ENCODE results near the gene ADGRV1.
"Not testable (repeated sequence)": the region's sequence is repeated elsewhere in the genome, so short reads cannot be mapped to it uniquely, and the experiment has no call there.

ADGRV1 gene

DNA sequence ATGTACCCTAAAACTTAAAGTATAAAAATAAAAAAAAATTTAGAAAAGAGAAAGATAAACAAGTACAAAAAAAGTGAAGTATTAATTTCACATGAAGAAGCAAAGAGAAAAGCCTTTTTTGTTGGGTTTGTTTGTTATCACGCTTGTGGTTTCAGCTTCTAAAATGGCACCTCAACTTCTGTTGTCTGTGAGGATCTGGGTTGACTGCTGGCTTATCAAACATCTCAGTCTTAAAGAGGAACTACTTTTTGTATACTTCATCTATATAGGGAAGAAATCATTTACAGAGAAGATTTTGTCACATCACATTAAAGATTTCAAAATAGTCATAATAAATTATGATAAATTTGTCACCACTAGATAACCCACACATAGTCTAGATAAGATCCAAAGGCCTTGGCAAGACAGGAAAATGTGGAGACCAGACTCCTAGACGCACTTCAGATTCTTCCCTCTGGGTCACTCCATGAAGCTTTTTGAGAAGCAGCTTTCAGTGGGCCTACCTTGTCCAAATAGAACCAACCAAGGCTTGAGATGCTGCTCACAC is 8.8 kb upstream of the ADGRV1 start:
- DNase-seq, result no peak

DNA sequence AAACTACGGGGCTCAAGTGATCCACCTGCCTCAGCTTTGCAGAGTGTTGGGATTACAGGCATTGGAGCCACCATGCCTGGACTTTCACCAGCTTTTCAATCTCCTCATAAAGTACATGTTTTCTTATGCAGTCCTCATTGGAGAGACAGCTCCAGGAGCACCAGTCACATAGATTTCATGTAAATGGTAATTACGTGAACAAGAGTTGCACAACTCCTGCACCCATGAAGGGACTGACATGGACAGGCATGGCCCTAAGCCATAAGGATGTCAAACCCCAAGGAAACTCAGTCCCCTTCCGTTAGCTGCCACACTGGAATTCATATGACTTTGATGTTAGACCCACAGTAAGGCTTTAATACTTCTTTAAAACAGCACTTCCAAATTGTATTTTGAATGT is 7.6 kb upstream of the ADGRV1 start:
- DNase-seq, result no peak

DNA sequence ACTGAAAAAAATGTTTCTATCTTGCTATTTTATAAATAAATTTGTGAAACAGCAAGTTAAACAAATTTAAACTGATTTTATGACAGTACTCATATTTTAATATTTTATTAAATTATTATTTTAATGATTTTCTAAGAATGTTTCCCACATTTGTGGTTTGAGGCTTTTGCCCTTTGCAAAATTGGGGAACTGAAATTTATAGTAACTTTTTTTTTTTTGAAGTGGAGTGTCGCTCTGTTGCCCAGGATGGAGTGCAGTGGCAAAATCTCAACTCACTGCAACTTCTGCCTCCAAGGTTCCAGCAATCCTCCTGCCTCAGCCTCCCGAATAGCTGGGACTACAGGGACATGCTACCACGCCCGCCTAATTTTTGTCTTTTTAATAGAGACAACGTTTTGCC is 7.2 kb upstream of the ADGRV1 start:
- no peak for DNase-seq

DNA sequence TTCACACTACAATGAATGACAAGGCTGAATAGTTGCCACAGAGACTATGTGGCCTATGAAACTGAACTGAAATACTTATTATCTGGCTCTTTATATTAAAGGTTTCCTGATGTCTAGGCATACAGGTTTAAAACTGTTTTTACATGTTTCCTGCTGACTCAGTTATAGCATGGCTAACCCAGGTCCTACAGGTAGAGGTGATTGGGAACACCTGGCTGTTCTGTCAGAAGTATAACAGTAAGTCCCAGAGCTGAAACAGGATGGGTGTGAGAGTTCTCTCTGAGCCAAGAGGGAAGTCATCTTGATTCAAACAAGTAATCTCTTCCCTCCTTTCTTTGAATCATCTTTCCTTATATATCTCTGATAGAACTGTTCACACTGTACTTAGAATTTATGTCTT is 4.9 kb upstream of the ADGRV1 start:
- no peak for DNase-seq

DNA sequence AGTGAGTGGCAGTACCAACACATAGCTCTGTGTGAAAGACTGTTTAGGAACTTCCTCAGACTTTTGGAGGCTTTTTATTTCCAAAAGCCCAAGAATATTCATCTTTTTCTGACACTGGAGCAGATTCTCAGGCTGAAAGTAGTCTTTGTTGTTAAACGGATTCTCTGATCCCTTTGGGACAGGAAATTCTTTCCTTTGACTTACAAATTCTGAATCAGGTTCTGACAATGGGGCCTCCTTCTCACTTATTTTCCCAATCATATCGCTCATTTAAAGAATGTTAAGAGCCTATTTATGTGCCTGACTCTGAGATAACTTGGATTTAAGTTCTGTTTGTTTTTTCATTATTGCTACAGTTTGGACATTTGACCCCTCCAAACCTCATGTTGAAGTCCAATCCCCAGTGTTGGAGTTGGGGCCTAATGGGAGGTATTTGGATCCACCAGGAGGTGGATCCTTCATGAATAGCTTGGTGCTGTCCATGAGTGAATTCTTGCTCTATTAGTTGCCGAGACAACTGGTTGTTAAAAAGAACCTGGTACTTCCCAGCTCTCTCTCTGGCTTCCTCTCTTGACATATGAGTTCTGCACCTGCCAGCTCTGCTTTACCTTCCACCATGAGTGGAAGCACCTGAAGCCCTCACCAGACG is 4.1 kb upstream of the ADGRV1 start:
- DNase-seq, result no peak

- DNase-seq, result no peak
Measured at GRCh38 chr5:90555666-90556065, 2.9 kb upstream of the ADGRV1 start.

GRCh38 chr5:90557391-90557790 is 1.2 kb upstream of the ADGRV1 start:
- DNase-seq, result no peak

GRCh38 chr5:90557871-90558270 is 726 bp upstream of the ADGRV1 start:
- no peak for DNase-seq

DNA sequence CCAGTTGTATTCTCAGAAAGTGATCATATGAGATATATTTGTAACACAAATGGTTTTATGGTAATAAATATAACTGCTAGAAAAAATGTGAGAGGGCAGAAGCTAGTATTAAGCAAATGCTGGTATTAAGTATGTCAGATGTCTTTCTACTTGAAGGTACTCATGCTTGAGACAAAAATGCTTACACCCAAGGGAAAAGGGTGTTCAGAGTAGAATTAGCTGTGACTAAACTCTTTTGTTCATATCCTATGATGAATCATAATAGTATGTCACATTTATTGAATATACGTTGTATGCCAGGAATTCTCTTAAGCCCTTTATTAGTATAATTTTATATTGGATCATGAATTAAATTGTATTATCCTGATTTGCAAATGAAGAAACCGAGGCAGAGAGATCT is 2.2 kb downstream of the ADGRV1 start:
- no peak for DNase-seq

DNA sequence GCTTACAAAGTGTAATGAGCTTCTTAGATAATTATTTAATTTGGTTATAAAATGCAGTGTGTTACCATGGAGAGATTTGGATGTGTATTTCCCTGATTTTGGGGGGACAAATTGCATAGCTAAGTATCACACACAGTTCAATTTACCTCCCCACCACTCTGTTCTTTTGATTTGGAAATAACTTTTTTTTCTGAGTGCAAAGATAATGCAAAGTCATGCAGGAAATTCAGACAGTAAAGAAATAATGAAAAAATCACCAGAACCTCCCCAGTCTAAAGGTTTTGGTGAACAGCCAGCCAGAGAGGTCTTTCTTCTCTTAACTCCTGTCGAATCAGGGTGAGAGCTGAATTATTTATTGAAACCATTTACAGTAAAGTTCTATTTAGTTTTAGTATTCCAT is 3.2 kb downstream of the ADGRV1 start:
- no peak for DNase-seq

- DNase-seq, result no peak
Measured at GRCh38 chr5:90562341-90562740, 3.7 kb downstream of the ADGRV1 start.

DNA sequence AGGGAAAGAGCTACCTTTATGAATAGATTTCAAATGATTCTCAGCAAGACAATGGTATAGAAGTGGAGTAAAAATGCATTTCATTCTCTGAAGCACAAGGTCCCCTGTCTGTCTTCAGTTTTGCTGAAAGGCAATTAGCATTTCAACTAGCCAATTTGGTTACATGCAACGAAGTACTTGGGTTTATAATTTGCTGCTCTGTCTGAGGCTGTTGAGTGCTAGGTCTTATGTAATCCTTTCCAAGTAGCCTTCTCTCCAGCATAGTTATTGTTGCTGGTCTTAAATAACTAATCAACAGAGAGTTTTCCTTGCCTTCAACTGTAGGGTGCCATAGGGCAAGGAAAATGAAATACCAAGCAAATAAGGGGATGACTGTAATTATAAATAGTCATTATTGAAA is 4.5 kb downstream of the ADGRV1 start:
- no peak for DNase-seq

- DNase-seq, result no peak
Measured at GRCh38 chr5:90565491-90565890, 6.9 kb downstream of the ADGRV1 start.

DNA sequence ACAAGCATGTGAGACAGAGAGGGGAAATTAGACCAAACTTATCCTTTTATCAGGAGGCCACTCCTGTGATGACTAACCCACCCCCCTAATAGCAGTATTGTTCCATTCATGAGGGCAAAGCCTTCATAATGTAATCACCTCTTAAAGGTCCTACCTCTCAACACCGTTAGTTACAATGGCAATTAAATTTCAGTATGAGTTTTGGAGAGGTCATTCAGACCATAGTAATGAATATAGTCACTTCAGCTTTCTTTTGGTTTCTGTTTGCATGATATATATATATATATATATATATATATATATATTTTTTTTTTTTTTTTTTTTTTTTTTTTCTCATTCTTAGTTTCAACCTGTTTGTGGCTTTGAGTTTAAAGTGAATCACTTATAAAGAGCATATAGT is 10.5 kb downstream of the ADGRV1 start:
- DNase-seq, result no peak

GRCh38 chr5:90570034-90570433 is 11.4 kb downstream of the ADGRV1 start:
- no peak for DNase-seq

GRCh38 chr5:90571147-90571773 is 12.7 kb downstream of the ADGRV1 start:
- no peak for DNase-seq

DNA sequence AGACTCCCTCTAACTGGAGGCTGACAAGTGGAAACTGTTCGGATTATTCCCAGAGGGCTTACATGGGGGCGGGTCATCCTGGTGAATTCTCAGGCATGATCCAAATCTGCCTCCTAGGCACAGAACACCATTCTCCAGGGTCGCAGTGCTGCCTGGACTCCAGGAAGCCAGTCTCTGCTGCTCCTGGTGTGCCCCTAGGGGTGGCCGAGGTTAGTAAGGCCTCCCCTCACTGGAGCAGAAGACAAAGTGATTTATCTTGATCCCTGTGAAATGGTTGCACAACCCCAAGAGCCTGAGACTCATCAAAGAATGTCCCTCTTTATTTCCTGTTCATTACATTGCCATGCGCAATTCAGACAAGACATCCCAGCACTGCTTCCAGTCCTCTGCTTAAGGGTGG is 17.1 kb downstream of the ADGRV1 start:
- DNase-seq, result no peak

DNA sequence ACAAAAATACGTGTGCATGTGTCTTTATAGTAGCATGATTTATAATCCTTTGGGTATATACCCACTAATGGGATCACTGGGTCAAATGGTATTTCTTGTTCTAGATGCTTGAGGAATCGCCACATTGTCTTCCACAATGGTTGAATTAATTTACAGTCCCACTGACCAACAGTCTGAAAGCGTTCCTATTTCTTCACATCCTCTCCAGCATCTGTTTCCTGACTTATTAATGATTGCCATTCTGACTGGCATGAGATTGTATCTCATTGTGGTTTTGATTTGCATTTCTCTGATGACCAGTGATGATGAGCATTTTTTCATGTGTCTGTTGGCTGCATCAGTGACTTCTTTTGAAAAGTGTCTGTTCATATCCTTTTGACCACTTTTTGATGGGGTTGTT is 18.0 kb downstream of the ADGRV1 start:
- DNase-seq, result not testable (repeated sequence)

DNA sequence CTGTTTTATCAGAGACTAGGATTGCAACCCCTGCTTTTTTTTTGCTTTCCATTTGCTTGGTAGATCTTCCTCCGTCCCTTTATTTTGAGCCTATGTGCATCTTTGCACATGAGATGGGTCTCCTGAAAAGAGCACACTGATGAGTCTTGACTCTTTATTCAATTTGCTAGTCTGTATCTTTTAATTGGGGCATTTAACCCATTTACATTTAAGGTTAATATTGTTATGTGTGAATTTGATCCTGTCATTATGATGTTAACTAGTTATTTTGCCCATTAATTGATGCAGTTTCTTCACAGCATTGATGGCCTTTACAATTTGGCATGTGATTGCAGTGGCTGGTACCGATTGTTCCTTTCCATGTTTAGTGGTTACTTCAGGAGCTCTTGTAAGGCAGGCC is 21.3 kb downstream of the ADGRV1 start:
- DNase-seq, result not testable (repeated sequence)

- DNase-seq, result no peak
Measured at GRCh38 chr5:90581956-90582355, 23.4 kb downstream of the ADGRV1 start.

DNA sequence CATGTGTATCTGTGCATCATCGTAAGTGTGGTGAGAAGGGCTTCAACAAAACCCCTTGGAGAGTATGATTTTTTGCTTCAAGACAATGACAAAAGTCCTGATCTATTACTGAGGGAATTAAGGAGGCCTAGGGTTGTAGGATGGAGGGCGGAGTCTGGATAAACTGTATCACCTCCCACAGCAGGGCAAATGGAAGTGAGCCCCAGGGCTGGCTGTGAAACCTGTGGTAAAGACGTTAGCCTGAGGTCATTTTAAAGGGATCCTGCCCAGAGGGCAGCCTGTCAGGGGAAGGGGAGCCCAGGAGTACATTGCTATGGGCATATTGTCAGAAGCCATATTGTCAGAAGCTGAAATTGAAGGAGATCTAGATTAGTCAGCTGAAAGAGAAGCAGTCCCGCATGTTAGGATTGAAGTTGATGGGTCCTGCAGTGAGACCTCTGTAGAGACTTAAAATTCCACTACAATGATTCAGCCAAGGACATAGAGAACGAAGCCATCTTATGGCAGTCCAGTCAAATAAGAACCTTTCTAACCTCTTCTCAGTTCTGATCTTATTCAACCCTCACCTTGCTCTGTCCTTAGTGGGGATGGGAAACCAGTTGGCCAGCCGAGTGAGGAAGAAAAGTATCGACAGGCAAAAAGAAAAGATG is 26.9 kb downstream of the ADGRV1 start:
- no peak for DNase-seq

- no peak for DNase-seq
Measured at GRCh38 chr5:90586469-90586868, 27.9 kb downstream of the ADGRV1 start.

DNA sequence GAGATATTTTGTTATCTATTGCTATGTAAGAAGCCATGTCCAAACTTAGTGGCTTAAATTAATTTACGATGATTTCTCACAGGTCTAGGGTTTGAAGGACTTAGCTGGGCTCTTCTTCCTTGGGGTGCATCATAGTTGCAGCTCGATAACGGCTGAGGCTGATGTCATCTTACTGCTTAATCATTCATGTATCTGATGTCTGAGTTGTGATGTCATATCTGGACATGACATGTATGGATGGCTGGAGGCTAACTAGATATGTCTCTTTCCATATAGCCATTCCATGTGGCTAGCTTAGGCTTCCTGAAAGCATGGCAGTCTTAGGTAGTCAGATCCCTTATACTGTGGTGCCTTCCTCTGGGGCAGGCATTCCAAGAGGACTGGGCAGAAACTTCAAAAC is 31.6 kb downstream of the ADGRV1 start:
- no peak for DNase-seq

- not testable (repeated sequence) for DNase-seq
Measured at GRCh38 chr5:90593083-90593482, 34.5 kb downstream of the ADGRV1 start.

Measured in stimulated activated CD4-positive, alpha-beta T cell treated with anti-CD3 and anti-CD28 coated beads, Interleukin-2, amount 100 ng/mL, for 48 hours (primary cell).